Left ventricle myocardium superior (tissue), 1 donor: ENCODE data around the gene HSFX4. TPM values are rescaled to one million over a fixed set of nuclear protein-coding genes. Genes with fewer than 3 reads are reported as not detected.

Source experiments
- total RNA-seq: library from RNA; stranded (reverse); fragmentation: NEBNext Ultra II Directional; extraction: Animal tissue kit (Norgen Biotek cat#: 25700); gene quantifications from one replicate; pipeline ENCODE4 v1.2.1, GENCODE V29; 2021
- donor health status: DM: no; HTN: yes; CAD: no; lungs with severe emphysema.

Gene HSFX4
- total RNA-seq, 1 donor from 2014 or later = not detected

Other genes with a start within 250 kb of the HSFX4 start
- not detected for gene MAGEA11, start 217.5 kb upstream of the HSFX4 start, total RNA-seq
- gene HSFX1, start 155.5 kb upstream of the HSFX4 start, total RNA-seq = 2.7 TPM
- not detected for gene MAGEA9, start 147.6 kb upstream of the HSFX4 start, total RNA-seq
- not detected for gene MAGEA8, start 48.4 kb upstream of the HSFX4 start, total RNA-seq
- gene EOLA2, start 8.9 kb downstream of the HSFX4 start, total RNA-seq = 24.2 TPM